HepG2 (cell line): ENCODE measurements around the gene LRRC15. TPM values are rescaled to one million over a fixed set of nuclear protein-coding genes. Genes with fewer than 3 reads are reported as not detected.
A peak's percentile ranks its signal among the peaks of the same experiment; 100 is the strongest.

Source experiments
- AKAP8 ChIP-seq: sonication (generic); formaldehyde crosslinking; IDR thresholded peaks from 2 replicates; pipeline ENCODE4 v1.5.1; 2020; ENCODE audit warnings: mild to moderate bottlenecking, missing genetic modification reagents
- BCL3 ChIP-seq: sonication (generic); formaldehyde crosslinking; IDR thresholded peaks from 2 replicates; pipeline ENCODE4 v1.5.1; 2020; ENCODE audit warnings: mild to moderate bottlenecking, missing genetic modification reagents, moderate library complexity
- HCFC1 ChIP-seq: fragments of 150-350 bp; IDR thresholded peaks from 2 replicates; pipeline ENCODE4 v1.6.1; 2014; ENCODE audit warnings: low read depth, low read length
- KDM3A ChIP-seq: IDR thresholded peaks from 2 replicates; pipeline ENCODE4 v1.6.1; 2018; ENCODE audit warnings: low read depth, missing compliant biosample characterization
- KDM5B ChIP-seq: sonication (generic); formaldehyde crosslinking; IDR thresholded peaks from 2 replicates; pipeline ENCODE4 v1.4.0; 2020; ENCODE audit warnings: missing genetic modification reagents, mild to moderate bottlenecking, borderline replicate concordance
- MNT ChIP-seq: fragments of 450-650 bp; IDR thresholded peaks from 2 replicates; pipeline ENCODE4 v1.6.1; 2016
- MZF1 ChIP-seq: sonication (generic); formaldehyde crosslinking; IDR thresholded peaks from 2 replicates; pipeline ENCODE4 v1.8.1; 2023; ENCODE audit warnings: mild to moderate bottlenecking, missing genetic modification reagents, borderline replicate concordance
- NCOA5 ChIP-seq: sonication (generic); formaldehyde crosslinking; IDR thresholded peaks from 2 replicates; pipeline ENCODE4 v1.4.0; 2020; ENCODE audit warnings: missing genetic modification reagents
- NR2F2 ChIP-seq: IDR thresholded peaks from 2 replicates; pipeline ENCODE4 v1.6.1; 2012; ENCODE audit warnings: low read depth, inconsistent platforms, borderline replicate concordance
- ONECUT2 ChIP-seq: sonication (generic); formaldehyde crosslinking; IDR thresholded peaks from 2 replicates; pipeline ENCODE4 v1.4.0; 2020; ENCODE audit warnings: missing genetic modification reagents
- PPARG ChIP-seq: conservative IDR thresholded peaks from 2 replicates; pipeline ENCODE4 v1.6.1; 2016; ENCODE audit warnings: missing biosample characterization, missing genetic modification reagents
- TIGD3 ChIP-seq: sonication (generic); formaldehyde crosslinking; IDR thresholded peaks from 2 replicates; pipeline ENCODE4 v1.5.1; 2020; ENCODE audit warnings: mild to moderate bottlenecking, missing genetic modification reagents, borderline replicate concordance
- ZNF17 ChIP-seq: sonication (generic); formaldehyde crosslinking; IDR thresholded peaks from 2 replicates; pipeline ENCODE4 v1.5.0; 2020; ENCODE audit warnings: mild to moderate bottlenecking, missing genetic modification reagents
- ZNF180 ChIP-seq: sonication (generic); formaldehyde crosslinking; IDR thresholded peaks from 2 replicates; pipeline ENCODE4 v1.4.0; 2020; ENCODE audit warnings: low read depth, missing genetic modification reagents, borderline replicate concordance
- ZNF292 ChIP-seq: sonication (generic); formaldehyde crosslinking; IDR thresholded peaks from 2 replicates; pipeline ENCODE4 v1.8.1; 2022; ENCODE audit warnings: mild to moderate bottlenecking, low read depth, missing genetic modification reagents, borderline replicate concordance
- ZNF30 ChIP-seq: sonication (generic); formaldehyde crosslinking; IDR thresholded peaks from 2 replicates; pipeline ENCODE4 v1.5.0; 2020; ENCODE audit warnings: mild to moderate bottlenecking, missing genetic modification reagents
- ZNF329 ChIP-seq: sonication (generic); formaldehyde crosslinking; IDR thresholded peaks from 2 replicates; pipeline ENCODE4 v1.9.0; 2021; ENCODE audit warnings: low read depth, mild to moderate bottlenecking, missing genetic modification reagents
- ZNF549 ChIP-seq: sonication (generic); formaldehyde crosslinking; IDR thresholded peaks from 2 replicates; pipeline ENCODE4 v1.5.0; 2020; ENCODE audit warnings: missing genetic modification reagents
- ZNF556 ChIP-seq: sonication (generic); formaldehyde crosslinking; IDR thresholded peaks from 2 replicates; pipeline ENCODE4 v1.4.0; 2020; ENCODE audit warnings: mild to moderate bottlenecking, missing genetic modification reagents, borderline replicate concordance
- ZNF792 ChIP-seq: IDR thresholded peaks from 2 replicates; pipeline ENCODE4 v1.6.1; 2016
- ZNF800 ChIP-seq: sonication (generic); formaldehyde crosslinking; IDR thresholded peaks from 2 replicates; pipeline ENCODE4 v1.4.0; 2020; ENCODE audit warnings: missing genetic modification reagents
- polyA plus RNA-seq, 8 experiments: library from polyadenylated mRNA; depleted of rRNA in 3 of 8; stranded (reverse) in 7 of 8; unstranded in 1 of 8; fragments of >200 nt; fragmentation: Illumina TruSeq in 4 of 8; extraction: Trizol in 4 of 8; gene quantifications; 2 replicates each; pipeline versions ENCODE4 v1.2.1 to v1.2.3, GENCODE V29; 2011 to 2016; ENCODE audit warnings: low read depth in 4 of 8, missing spikeins in 1 of 8, mixed read lengths in 1 of 8; ENCODE audit not compliant: insufficient read depth in 1 of 8
- total RNA-seq, 5 experiments: library from RNA; depleted of rRNA; stranded (reverse); fragments of >200 nt; fragmentation: Illumina TruSeq; extraction: Trizol; gene quantifications; 2 replicates each; pipeline ENCODE4 v1.2.3, GENCODE V29; 2016; ENCODE audit warnings: low read depth in 1 of 5
- TF ChIP-seq, protein P1 (sequence below): sonication (generic); formaldehyde crosslinking; IDR thresholded peaks from 2 replicates; pipeline ENCODE4 v1.9.0; 2021; ENCODE audit warnings: missing genetic modification reagents, mild to moderate bottlenecking, borderline replicate concordance

LRRC15 gene
- total and polyA plus RNA-seq, 2 of the 13 experiments (the other 11 are each of a cell fraction or from before 2014, with no cell fraction given): not detected

DNA sequence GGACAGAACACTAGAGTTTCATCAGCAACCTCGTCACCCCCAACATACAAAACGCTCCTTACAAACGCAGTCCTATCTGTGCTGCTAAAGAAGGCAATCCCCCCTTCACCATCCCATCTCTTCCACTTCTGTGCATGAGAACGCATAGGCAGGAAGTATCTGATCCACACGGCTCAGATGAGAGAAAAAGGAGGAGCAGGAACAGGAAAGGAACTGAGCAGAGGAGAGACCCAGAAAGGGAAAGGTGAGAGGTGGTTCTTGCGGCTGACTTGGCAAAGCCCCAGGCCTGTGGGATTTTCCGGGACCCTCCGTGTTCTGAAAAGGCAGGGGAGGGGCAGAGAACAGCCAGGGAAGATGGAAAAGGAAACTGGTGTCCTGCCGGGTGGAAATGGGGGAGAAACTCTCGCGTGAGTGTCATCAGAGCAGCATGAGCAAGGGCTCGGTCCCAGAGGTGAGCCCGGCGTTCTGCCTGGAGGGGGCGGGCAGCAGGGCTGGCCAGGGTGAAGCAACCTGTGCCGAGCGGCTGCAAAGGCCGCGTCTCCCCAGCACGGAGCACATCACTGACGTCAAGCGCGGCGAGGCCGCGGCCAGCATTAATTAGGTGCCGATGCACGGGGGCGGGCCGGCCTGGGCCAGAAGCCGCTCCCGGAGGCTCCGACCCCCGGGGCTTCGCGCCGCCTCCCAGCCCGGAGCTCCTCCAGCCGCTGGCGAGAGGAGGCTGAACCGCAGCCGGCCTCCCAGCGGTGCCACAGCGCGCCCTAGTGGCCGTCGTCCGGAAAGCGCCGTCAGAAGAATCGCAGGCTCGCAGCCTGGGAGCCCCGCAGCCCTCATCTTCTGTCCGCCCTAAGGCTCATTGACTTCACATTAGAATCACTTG lies 54.2 kb downstream of the LRRC15 start (continued):
- TF ChIP-seq BCL3 (0 out of 2 replicates have a peak, but pooled peaks have one; percentile 25), NR2F2 (no peak), KDM5B (CRISPR knock-in tag) (peak; percentile 76; the same call in 1 of the 2 replicates), ZNF292 (CRISPR knock-in tag) (no peak), ONECUT2 (CRISPR knock-in tag) (no peak), HCFC1 (no peak), ZNF800 (peak; percentile 75; the same call in 1 of the 2 replicates), ZNF329 (0 out of 2 replicates have a peak, but pooled peaks have one; percentile 50), MNT (no peak), KDM3A (CRISPR knock-in tag) (peak; percentile 90; the same call in 1 of the 2 replicates), ZNF792 (CRISPR knock-in tag) (peak; percentile 65; the same call in 1 of the 2 replicates), TIGD3 (CRISPR knock-in tag) (no peak), NCOA5 (CRISPR knock-in tag) (no peak), ZNF30 (CRISPR knock-in tag) (no peak), PPARG (no peak), ZNF180 (CRISPR knock-in tag) (no peak), ZNF17 (no peak), AKAP8 (no peak), ZNF556 (CRISPR knock-in tag) (no peak), ZNF549 (CRISPR knock-in tag) (no peak), MZF1 (CRISPR knock-in tag) (no peak)
- TF ChIP-seq, protein P1, sequence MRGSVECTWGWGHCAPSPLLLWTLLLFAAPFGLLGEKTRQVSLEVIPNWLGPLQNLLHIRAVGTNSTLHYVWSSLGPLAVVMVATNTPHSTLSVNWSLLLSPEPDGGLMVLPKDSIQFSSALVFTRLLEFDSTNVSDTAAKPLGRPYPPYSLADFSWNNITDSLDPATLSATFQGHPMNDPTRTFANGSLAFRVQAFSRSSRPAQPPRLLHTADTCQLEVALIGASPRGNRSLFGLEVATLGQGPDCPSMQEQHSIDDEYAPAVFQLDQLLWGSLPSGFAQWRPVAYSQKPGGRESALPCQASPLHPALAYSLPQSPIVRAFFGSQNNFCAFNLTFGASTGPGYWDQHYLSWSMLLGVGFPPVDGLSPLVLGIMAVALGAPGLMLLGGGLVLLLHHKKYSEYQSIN: no peak
